PC-9 (cell line): ENCODE measurements around the gene RIMBP2. TPM values are rescaled to one million over a fixed set of nuclear protein-coding genes. Genes with fewer than 3 reads are reported as not detected.
"Not testable (repeated sequence)": the region's sequence is repeated elsewhere in the genome, so short reads cannot be mapped to it uniquely, and the experiment has no call there.

ENCODE experiments used
- BruUV-seq: library from RNA; stranded (reverse); fragments of 400-500 nt; replicated peaks from 2 replicates; lab custom pipeline; 2021; lab: Mats Ljungman, UMichigan
- CTCF ChIA-PET: fragments of 300-600 bp; sonication (Branson Sonifier 250); formaldehyde crosslinking; loops from one replicate; lab custom pipeline; 2022; ENCODE audit warnings: antibody characterized with exemption; lab: Charles Lee
- POLR2A ChIA-PET: fragments of 300-600 bp; sonication (Branson Sonifier 250); formaldehyde crosslinking; loops from one replicate; lab custom pipeline; 2022; ENCODE audit warnings: antibody characterized with exemption; ENCODE audit not compliant: unreplicated experiment; lab: Charles Lee
- DNase-seq, 2 experiments: peaks; one replicate each; pipeline versions ENCODE4 v3.0.0 to v3.0.0-alpha.2; 2015 to 2022; ENCODE audit warnings: mixed read lengths in 1 of 2
- H2AFZ ChIP-seq: fragments of 200-600 bp; sonication (generic); 2 replicates; pipeline ENCODE4 v1.8.1; 2017; ENCODE audit warnings: antibody characterized with exemption
- H3F3A ChIP-seq: fragments of 200-600 bp; sonication (generic); 2 replicates; pipeline ENCODE4 v1.8.1; 2017; ENCODE audit warnings: antibody characterized with exemption, mild to moderate bottlenecking, low read depth; ENCODE audit not compliant: insufficient read depth
- H3K27ac ChIP-seq: fragments of 200-600 bp; sonication (generic); 2 replicates; pipeline ENCODE4 v1.6.1; 2016; ENCODE audit warnings: mixed run types
- H3K27me3 ChIP-seq: fragments of 200-600 bp; sonication (generic); 2 replicates; pipeline ENCODE4 v1.6.1; 2016; ENCODE audit warnings: low read depth, mixed run types; ENCODE audit not compliant: insufficient read depth
- H3K36me3 ChIP-seq: fragments of 200-600 bp; sonication (generic); 2 replicates; pipeline ENCODE4 v1.6.1; 2016; ENCODE audit warnings: low read depth, mixed run types
- H3K4me1 ChIP-seq: fragments of 200-600 bp; sonication (generic); replicated peaks from 2 replicates; pipeline ENCODE4 v1.6.1; 2016; ENCODE audit warnings: mixed run types; ENCODE audit not compliant: insufficient read depth
- H3K4me2 ChIP-seq: fragments of 200-600 bp; sonication (generic); 2 replicates; pipeline ENCODE4 v1.6.1; 2017; ENCODE audit warnings: mixed run types
- H3K4me3 ChIP-seq: fragments of 200-600 bp; sonication (generic); 2 replicates; pipeline ENCODE4 v1.6.1; 2016; ENCODE audit warnings: mixed run types
- H3K79me2 ChIP-seq: fragments of 200-600 bp; sonication (generic); 2 replicates; pipeline ENCODE4 v1.6.1; 2017; ENCODE audit warnings: low read depth, mixed run types
- H3K9me2 ChIP-seq: fragments of 200-600 bp; sonication (generic); 2 replicates; pipeline ENCODE4 v1.8.1; 2017; ENCODE audit warnings: mild to moderate bottlenecking; ENCODE audit not compliant: insufficient read depth
- H3K9me3 ChIP-seq: fragments of 200-600 bp; sonication (generic); 2 replicates; pipeline ENCODE4 v1.8.1; 2016; ENCODE audit warnings: low read depth; ENCODE audit not compliant: insufficient read depth
- H4K20me1 ChIP-seq: fragments of 200-600 bp; sonication (generic); 2 replicates; pipeline ENCODE4 v1.8.1; 2017; ENCODE audit not compliant: insufficient read depth
- EZH2 ChIP-seq: fragments of 200-600 bp; sonication (generic); IDR thresholded peaks from 2 replicates; pipeline ENCODE4 v1.8.0; 2017; ENCODE audit warnings: antibody characterized with exemption, low read depth
- intact Hi-C: fragments of 100-400 bp; cut with micrococcal nuclease; formaldehyde crosslinking; loops from one replicate; pipeline ENCODE4 v1.10.0; 2022; ENCODE audit not compliant: unreplicated experiment
- total RNA-seq: library from RNA; stranded (reverse); gene quantifications from 2 replicates; pipeline ENCODE4 v1.2.3, GENCODE V29; 2021
- TF ChIP-seq, protein P1 (sequence below): fragments of 200-600 bp; sonication (generic); conservative IDR thresholded peaks from 2 replicates; pipeline ENCODE4 v1.6.1; 2017; ENCODE audit warnings: mixed run types, antibody characterized with exemption, mild to moderate bottlenecking, moderate library complexity

Gene RIMBP2
- total RNA-seq, 1 experiment from 2014 or later = not detected

- Histone ChIP-seq H2AFZ (no peak overlapping the region), H3F3A (no peaks in the 10 kb centered on the region), H3K79me2 (no peaks in the 10 kb centered on the region), H3K9me2 (no peaks in the 10 kb centered on the region), H3K27ac (no peak overlapping the region), H3K4me2 (no peak overlapping the region), H3K9me3 (no peaks in the 10 kb centered on the region), H4K20me1 (no peaks in the 10 kb centered on the region), H3K36me3 (no peaks in the 10 kb centered on the region), H3K4me3 (no peak overlapping the region), H3K27me3 (peaks cover 86% of the 10 kb centered on the region), H3K4me1 (no peaks in the 10 kb centered on the region)
- CTCF ChIA-PET = no interaction called here
- DNase-seq = no peak
- no TSS peak for BruUV-seq
- intact Hi-C loops = no loop called here
- TF ChIP-seq, protein P1, sequence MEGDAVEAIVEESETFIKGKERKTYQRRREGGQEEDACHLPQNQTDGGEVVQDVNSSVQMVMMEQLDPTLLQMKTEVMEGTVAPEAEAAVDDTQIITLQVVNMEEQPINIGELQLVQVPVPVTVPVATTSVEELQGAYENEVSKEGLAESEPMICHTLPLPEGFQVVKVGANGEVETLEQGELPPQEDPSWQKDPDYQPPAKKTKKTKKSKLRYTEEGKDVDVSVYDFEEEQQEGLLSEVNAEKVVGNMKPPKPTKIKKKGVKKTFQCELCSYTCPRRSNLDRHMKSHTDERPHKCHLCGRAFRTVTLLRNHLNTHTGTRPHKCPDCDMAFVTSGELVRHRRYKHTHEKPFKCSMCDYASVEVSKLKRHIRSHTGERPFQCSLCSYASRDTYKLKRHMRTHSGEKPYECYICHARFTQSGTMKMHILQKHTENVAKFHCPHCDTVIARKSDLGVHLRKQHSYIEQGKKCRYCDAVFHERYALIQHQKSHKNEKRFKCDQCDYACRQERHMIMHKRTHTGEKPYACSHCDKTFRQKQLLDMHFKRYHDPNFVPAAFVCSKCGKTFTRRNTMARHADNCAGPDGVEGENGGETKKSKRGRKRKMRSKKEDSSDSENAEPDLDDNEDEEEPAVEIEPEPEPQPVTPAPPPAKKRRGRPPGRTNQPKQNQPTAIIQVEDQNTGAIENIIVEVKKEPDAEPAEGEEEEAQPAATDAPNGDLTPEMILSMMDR = no peak
- TF ChIP-seq EZH2 = no peak
- POLR2A ChIA-PET = no interaction called here
Observed at GRCh38 chr12:130647814-130648213, 68.3 kb downstream of the RIMBP2 start.

- ChIA-PET CTCF (no interaction called here), POLR2A (no interaction called here)
- Histone ChIP-seq H3K9me2 (no peaks in the 10 kb centered on the region), H3K4me1 (no peaks in the 10 kb centered on the region), H3K27me3 (peaks cover 87% of the 10 kb centered on the region), H4K20me1 (no peaks in the 10 kb centered on the region), H3K79me2 (no peaks in the 10 kb centered on the region), H2AFZ (no peak overlapping the region), H3K27ac (no peak overlapping the region), H3K9me3 (no peaks in the 10 kb centered on the region), H3K36me3 (no peaks in the 10 kb centered on the region), H3K4me3 (no peak overlapping the region), H3F3A (no peaks in the 10 kb centered on the region), H3K4me2 (no peak overlapping the region)
- TF ChIP-seq, protein P1 = no peak
- no peak for TF ChIP-seq EZH2
- no TSS peak for BruUV-seq
- no peak for DNase-seq
- intact Hi-C loops = no loop called here
Observed at GRCh38 chr12:130646716-130647370, 69.3 kb downstream of the RIMBP2 start.

- intact Hi-C loops, H3F3A ChIP-seq, H4K20me1 ChIP-seq, POLR2A ChIA-PET, H3K9me3 ChIP-seq, H3K4me2 ChIP-seq, H3K79me2 ChIP-seq, H2AFZ ChIP-seq, CTCF ChIA-PET, H3K36me3 ChIP-seq, H3K27ac ChIP-seq, H3K4me3 ChIP-seq, H3K9me2 ChIP-seq, DNase-seq, H3K4me1 ChIP-seq, BruUV-seq: not testable (repeated sequence)
- H3K27me3 ChIP-seq = peaks cover 87% of the 10 kb centered on the region
Observed at GRCh38 chr12:130646191-130646590, 69.9 kb downstream of the RIMBP2 start.

DNA sequence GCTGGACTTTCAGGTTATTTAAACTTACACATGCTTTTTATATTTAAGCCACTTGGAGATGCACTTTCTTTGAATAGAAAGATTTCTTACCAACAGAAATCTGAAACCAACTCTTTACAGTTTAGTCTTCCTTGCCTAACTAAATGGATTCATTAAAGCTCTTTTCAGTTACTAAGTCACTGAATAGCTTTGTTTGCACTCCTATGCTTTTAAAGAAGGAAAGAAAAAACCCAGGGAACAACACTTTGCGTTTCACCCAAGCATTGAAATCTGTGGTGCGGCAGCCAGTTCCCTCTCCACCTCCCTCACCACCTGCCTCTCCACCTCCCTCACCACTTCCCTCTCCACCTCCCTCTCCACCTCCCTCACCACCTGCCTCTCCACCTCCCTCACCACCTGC lies 70.3 kb downstream of the RIMBP2 start:
- ChIA-PET POLR2A (no interaction called here), CTCF (no interaction called here)
- H3K9me3 ChIP-seq = no peaks in the 10 kb centered on the region
- H3K27me3 ChIP-seq = peaks cover 87% of the 10 kb centered on the region
- H3K4me1 ChIP-seq = no peaks in the 10 kb centered on the region
- intact Hi-C loops = no loop called here
- no peak overlapping the region for H3K27ac ChIP-seq
- TF ChIP-seq, protein P1 = no peak
- no peak for TF ChIP-seq EZH2
- no peak overlapping the region for H3K4me3 ChIP-seq
- no peak overlapping the region for H2AFZ ChIP-seq
- H3K36me3 ChIP-seq = no peaks in the 10 kb centered on the region
- H4K20me1 ChIP-seq = no peaks in the 10 kb centered on the region
- no peaks in the 10 kb centered on the region for H3K9me2 ChIP-seq
- no peak for DNase-seq
- no peaks in the 10 kb centered on the region for H3F3A ChIP-seq
- no TSS peak for BruUV-seq
- no peaks in the 10 kb centered on the region for H3K79me2 ChIP-seq
- H3K4me2 ChIP-seq = no peak overlapping the region
